Transverse colon (tissue), 4 donors: ENCODE data around the gene PPP1R36. TPM values are rescaled to one million over a fixed set of nuclear protein-coding genes. Genes with fewer than 3 reads are reported as not detected.

Source experiments
- DNase-seq: peaks from one replicate; pipeline ENCODE4 v3.0.0-alpha.2; 2019
- H3K27ac ChIP-seq, 4 donors: fragments of 200-600 bp; sonication (generic); 2 replicates each; pipeline ENCODE4 v1.5.1; 2016 to 2018; ENCODE audit warnings: inconsistent platforms in 4 of 4
- H3K27me3 ChIP-seq: fragments of 200-600 bp; sonication (generic); 2 replicates; pipeline ENCODE4 v1.5.1; 2017; ENCODE audit warnings: inconsistent platforms
- H3K36me3 ChIP-seq, 4 donors: fragments of 200-600 bp; sonication (generic); 2 replicates each; pipeline ENCODE4 v1.5.1; 2017 to 2019; ENCODE audit warnings: inconsistent platforms in 4 of 4
- H3K4me1 ChIP-seq, 4 donors: fragments of 200-600 bp; sonication (generic); 2 replicates each; pipeline ENCODE4 v1.5.1; 2017 to 2020; ENCODE audit warnings: inconsistent platforms in 4 of 4
- H3K4me3 ChIP-seq, 4 donors: fragments of 200-600 bp; sonication (generic); 1 replicate in 1 of 4; 2 replicates in 3 of 4; pipeline versions ENCODE4 v1.5.1 to v1.6.1; 2017 to 2019; ENCODE audit warnings: inconsistent platforms in 4 of 4
- H3K9me3 ChIP-seq, 2 donors: fragments of 200-600 bp; sonication (generic); 2 replicates each; pipeline ENCODE4 v1.5.1; 2017 to 2019; ENCODE audit warnings: inconsistent platforms in 2 of 2
- EP300 ChIP-seq: sonication (generic); formaldehyde crosslinking; IDR thresholded peaks from one replicate; pipeline ENCODE4 v1.6.1; 2017; ENCODE audit warnings: antibody characterized with exemption, low read depth
- POLR2A ChIP-seq: fragments of 450-650 bp; IDR thresholded peaks from one replicate; pipeline ENCODE4 v1.6.1; 2016; ENCODE audit warnings: antibody characterized with exemption, mild to moderate bottlenecking, moderate library complexity
- POLR2AphosphoS5 ChIP-seq, 3 donors: sonication (generic); formaldehyde crosslinking; IDR thresholded peaks; one replicate each; pipeline ENCODE4 v1.6.1; 2016; ENCODE audit warnings: antibody characterized with exemption in 3 of 3
- WGBS, 2 donors: methylation state at CpG; one replicate each; pipeline ENCODE4 v1.1.5; 2018; ENCODE audit warnings: low coverage in 1 of 2; 5-methylcytosine and 5-hydroxymethylcytosine counted together
- in situ Hi-C, 4 donors: fragments of 200-750 bp; cut with MboI; loops; one replicate each; pipeline versions ENCODE4 v1.15.0 to v1.15.1; 2017; ENCODE audit warnings: low sequenced_read_pairs in 3 of 4, low pct_ligation_motif_present in 1 of 4, low pct_unique_long_range_greater_than_20kb in 1 of 4
- intact Hi-C: fragments of 100-400 bp; cut with DNase I; formaldehyde crosslinking; loops from one replicate; pipeline ENCODE4 v1.15.1; 2023; ENCODE audit warnings: low total_unique reads
- total RNA-seq, 4 donors: library from RNA; depleted of rRNA; stranded (reverse); fragments of >200 nt; gene quantifications; one replicate each; pipeline ENCODE4 v1.1.0, GENCODE V29; 2016
- TF ChIP-seq, protein P1 (sequence below), 5 experiments: fragments of 200-600 bp in 3 of 5; fragments of 450-650 bp in 2 of 5; sonication (generic) in 3 of 5; IDR thresholded peaks; 1 replicate in 2 of 5; 2 replicates in 3 of 5; pipeline ENCODE4 v1.5.1; 2016 to 2017; ENCODE audit warnings: antibody characterized with exemption in 5 of 5, inconsistent platforms in 3 of 5, mild to moderate bottlenecking in 2 of 5, moderate library complexity in 1 of 5

PPP1R36 gene
- total RNA-seq, 4 donors from 2014 or later: 2.4 to 11.2 (median 9.1) TPM

DNA sequence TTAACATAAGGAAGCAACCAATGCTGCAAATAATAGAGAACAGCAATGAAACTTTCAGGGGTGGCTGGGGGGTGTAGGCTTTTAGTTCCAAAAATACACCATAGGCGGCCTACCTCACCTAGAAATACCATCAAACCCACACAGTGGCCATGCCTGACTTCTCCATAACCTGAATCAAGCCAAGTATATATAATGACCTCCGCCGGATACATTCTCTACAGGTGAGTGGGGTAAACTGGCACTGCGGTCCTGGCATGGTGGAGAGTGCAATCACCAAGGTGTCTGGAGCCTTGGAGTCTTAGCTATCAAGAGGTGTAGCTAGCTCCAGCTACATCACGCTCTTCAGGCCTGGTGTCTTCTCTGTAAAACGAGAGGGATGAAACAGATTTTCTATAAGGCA is 47.3 kb upstream of the PPP1R36 start:
- no peaks in the 10 kb centered on the region for H3K9me3 ChIP-seq
- in situ Hi-C loops (no loop called here), intact Hi-C loops (no loop called here)
- peak overlapping the region; percentile 98 to 100 (median 100) for H3K27ac ChIP-seq
- H3K27me3 ChIP-seq: no peaks in the 10 kb centered on the region
- H3K36me3 ChIP-seq: no peaks in the 10 kb centered on the region
- TF ChIP-seq POLR2AphosphoS5 (IDR thresholded peaks at IDR 0.05) (no peak), POLR2A (no peak), EP300 (no peak)
- TF ChIP-seq, protein P1, sequence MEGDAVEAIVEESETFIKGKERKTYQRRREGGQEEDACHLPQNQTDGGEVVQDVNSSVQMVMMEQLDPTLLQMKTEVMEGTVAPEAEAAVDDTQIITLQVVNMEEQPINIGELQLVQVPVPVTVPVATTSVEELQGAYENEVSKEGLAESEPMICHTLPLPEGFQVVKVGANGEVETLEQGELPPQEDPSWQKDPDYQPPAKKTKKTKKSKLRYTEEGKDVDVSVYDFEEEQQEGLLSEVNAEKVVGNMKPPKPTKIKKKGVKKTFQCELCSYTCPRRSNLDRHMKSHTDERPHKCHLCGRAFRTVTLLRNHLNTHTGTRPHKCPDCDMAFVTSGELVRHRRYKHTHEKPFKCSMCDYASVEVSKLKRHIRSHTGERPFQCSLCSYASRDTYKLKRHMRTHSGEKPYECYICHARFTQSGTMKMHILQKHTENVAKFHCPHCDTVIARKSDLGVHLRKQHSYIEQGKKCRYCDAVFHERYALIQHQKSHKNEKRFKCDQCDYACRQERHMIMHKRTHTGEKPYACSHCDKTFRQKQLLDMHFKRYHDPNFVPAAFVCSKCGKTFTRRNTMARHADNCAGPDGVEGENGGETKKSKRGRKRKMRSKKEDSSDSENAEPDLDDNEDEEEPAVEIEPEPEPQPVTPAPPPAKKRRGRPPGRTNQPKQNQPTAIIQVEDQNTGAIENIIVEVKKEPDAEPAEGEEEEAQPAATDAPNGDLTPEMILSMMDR (IDR thresholded peaks at IDR 0.05): no peak
- 18 to 80% methylated on average over 1 to 6 of the region's 6 CpGs for WGBS, 2 donors
- H3K4me3 ChIP-seq: peak overlapping the region; percentile 71 to 92 (median 74)
- DNase-seq: no peak
- peaks cover 11 to 56% (median 48%) of the 10 kb centered on the region in 4 donors for H3K4me1 ChIP-seq

DNA sequence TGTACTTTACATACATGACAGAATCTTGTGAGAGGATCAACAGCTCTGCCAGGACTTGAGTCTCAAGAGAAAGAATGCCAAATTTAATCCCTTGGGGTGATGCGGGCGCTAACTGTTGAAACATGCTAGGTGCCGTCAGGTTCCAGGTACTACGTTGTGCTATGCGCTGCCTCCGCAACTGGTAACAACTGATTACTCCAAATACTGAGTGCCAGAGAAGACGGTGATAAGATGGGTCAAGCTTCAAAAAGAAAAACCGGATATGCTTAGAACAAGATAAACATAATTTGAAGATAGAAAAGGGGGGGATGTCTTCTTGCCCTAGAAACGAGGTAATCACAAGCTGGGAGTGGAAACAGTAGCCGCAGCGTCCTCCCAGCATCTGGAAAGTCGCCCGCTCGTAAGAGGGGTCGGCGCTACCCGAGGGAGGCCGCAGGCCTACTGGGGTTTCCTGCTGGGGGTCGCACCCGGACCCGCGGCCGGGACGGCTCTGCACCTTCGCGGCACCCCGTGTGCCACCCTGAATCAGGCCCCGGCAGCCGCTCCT is 46.8 kb upstream of the PPP1R36 start:
- in situ Hi-C loops: no loop called here
- Histone ChIP-seq H3K27ac (peak overlapping the region; percentile 98 to 100 (median 100)), H3K36me3 (no peaks in the 10 kb centered on the region), H3K27me3 (no peaks in the 10 kb centered on the region), H3K4me3 (peak overlapping the region; percentile 71 to 92 (median 74)), H3K9me3 (no peaks in the 10 kb centered on the region), H3K4me1 (peaks cover 11 to 61% (median 50%) of the 10 kb centered on the region in 4 donors)
- intact Hi-C loops: no loop called here
- DNase-seq: peak; percentile 36
- no peak for TF ChIP-seq EP300
- TF ChIP-seq POLR2A: no peak
- TF ChIP-seq, protein P1 (IDR thresholded peaks at IDR 0.05): no peak
- no peak for TF ChIP-seq POLR2AphosphoS5 (IDR thresholded peaks at IDR 0.05)
- 0% methylated on average over 7 to 24 of the region's 29 CpGs for WGBS, 2 donors

DNA sequence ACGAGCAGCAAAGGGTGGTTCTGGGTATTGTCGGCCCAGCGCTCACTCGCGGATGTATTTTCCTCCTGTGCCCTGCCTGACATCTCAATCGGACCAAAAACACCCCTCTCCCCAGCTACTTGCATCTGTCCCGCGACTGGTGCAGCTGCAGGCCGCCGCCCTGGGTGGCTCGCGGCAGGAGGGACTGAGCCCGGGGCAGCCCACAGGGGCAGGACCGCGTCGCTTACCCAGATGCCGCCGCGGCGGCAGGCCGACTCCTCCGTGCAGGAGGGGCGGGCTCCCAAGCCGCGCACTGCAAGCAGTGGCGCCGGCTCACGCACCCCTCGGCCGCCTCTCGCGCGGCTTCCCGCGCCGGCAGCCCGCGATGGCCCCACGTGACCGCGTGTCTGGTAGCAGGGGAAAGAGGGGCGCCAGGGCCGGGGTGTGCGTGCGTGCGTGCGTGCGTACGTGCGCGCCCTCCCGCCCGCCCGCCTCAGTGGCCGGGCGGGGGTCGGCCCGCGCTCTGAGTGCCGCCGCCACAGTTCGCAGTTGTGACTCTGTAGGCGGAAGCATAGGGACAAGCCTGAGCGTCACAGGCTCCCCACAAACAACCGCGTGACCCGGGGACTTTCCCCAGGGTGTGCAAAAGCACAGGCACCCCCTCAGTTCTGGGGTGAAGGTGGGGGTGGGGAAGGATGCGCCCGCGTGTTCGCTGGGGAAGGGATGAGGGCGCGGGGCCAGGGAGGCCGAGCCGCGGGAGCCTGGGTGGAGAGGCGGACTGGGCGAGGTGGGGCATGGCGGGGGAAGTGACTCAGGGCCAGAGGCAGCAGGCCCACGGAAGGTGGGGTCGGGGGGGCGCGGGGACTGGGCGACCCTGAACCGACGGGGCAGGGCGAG is 46.1 kb upstream of the PPP1R36 start, which contains the start of gene ZBTB25:
ZBTB25 (minus strand) TSS at position 405 of the 876 bp plus-strand sequence. CDS start 13,305 bp downstream, outside the sequence.
- no peaks in the 10 kb centered on the region for H3K9me3 ChIP-seq
- H3K36me3 ChIP-seq: no peaks in the 10 kb centered on the region
- TF ChIP-seq POLR2A: peak; percentile 92
- TF ChIP-seq EP300: no peak
- TF ChIP-seq POLR2AphosphoS5 (IDR thresholded peaks at IDR 0.05): peak; percentile 68 to 93 (median 91)
- TF ChIP-seq, protein P1 (IDR thresholded peaks at IDR 0.05): peak in 1 of 5 experiments; percentile 9
- H3K4me1 ChIP-seq: peaks cover 11 to 67% (median 53%) of the 10 kb centered on the region in 4 donors
- in situ Hi-C loops (no loop called here), intact Hi-C loops (no loop called here)
- 2% methylated on average over 47 of the region's 87 CpGs; no CpG with 5 or more reads in 1 of the 2 donors for WGBS, 2 donors
- H3K27ac ChIP-seq: peak within 1 kb of the TSS; percentile 98 to 100 (median 100)
- peak; percentile 91 for DNase-seq
- peak within 1 kb of the TSS; percentile 71 to 92 (median 74) for H3K4me3 ChIP-seq
- H3K27me3 ChIP-seq: no peaks in the 10 kb centered on the region

DNA sequence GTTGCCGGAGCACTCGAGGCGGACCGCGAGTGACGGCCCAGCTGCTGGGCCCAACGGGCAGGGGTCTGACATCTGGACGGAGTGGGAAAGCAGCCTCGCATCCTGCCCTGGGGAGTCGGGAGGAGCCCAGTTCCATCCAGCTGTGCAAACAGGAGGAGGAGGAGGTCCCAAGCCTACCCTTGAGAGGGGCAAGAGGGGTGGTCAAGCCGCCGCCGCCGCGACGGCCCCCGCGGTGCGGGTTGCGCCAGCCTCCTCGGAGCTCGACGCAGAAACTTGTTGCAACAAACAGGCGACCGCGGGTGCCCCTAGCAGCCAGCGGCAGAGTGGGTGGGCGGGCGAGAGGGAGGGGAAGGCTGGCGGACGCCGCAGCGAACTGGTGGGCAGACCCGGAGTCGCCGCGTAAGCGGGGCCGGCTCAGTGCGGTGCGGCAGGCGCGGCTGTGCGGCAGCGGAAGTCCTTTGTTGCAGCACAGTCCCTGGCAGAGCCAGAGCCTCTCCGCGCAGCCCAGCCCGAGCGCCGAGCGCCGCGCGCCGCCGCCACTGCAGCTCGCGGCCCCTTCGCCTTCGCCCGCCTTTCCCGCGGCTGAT is 45.4 kb upstream of the PPP1R36 start, which contains the start of gene ZBTB1:
ZBTB1 (plus strand) TSS at position 461 of the 587 bp plus-strand sequence. CDS start 16,735 bp downstream, outside the sequence.
- peaks cover 11 to 70% (median 53%) of the 10 kb centered on the region in 4 donors for H3K4me1 ChIP-seq
- in situ Hi-C loops: no loop called here

More for the DNA sequence above, 45.4 kb upstream of the PPP1R36 start, which contains the start of gene ZBTB1:
- TF ChIP-seq EP300: no peak
- TF ChIP-seq, protein P1 (IDR thresholded peaks at IDR 0.05): no peak
- peak; percentile 91 for TF ChIP-seq POLR2A
- TF ChIP-seq POLR2AphosphoS5 (IDR thresholded peaks at IDR 0.05): peak; percentile 86 to 97 (median 93)
- 1% methylated on average over 48 of the region's 63 CpGs; no CpG with 5 or more reads in 1 of the 2 donors for WGBS, 2 donors
- peak; percentile 85 for DNase-seq
- H3K27me3 ChIP-seq: no peaks in the 10 kb centered on the region
- H3K9me3 ChIP-seq: no peaks in the 10 kb centered on the region
- peak within 1 kb of the TSS; percentile 98 to 100 (median 100) for H3K27ac ChIP-seq
- intact Hi-C loops: no loop called here
- peak within 1 kb of the TSS; percentile 71 to 92 (median 74) for H3K4me3 ChIP-seq
- no peaks in the 10 kb centered on the region for H3K36me3 ChIP-seq
